SK-N-SH (cell line): Measurements from ENCODE around the gene MPZ. TPM values are rescaled to one million over a fixed set of nuclear protein-coding genes. Genes with fewer than 3 reads are reported as not detected.

Experiments used
- CTCF ChIA-PET: fragments of 300-600, 350-600 bp; formaldehyde crosslinking; extraction: SDS; loops from one replicate; lab custom pipeline; 2021; lab: Yijun Ruan, JAX
- POLR2A ChIA-PET: fragments of 350-600 bp; sonication (Branson Sonifier 250); formaldehyde crosslinking; extraction: SDS; loops from one replicate; lab custom pipeline; 2020; ENCODE audit warnings: antibody characterized with exemption, inconsistent platforms; lab: Yijun Ruan, JAX
- DNase-seq: peaks from one replicate; pipeline ENCODE4 v3.0.0; 2012
- H2AFZ ChIP-seq: fragments of 200-600 bp; sonication (generic); 2 replicates; pipeline ENCODE4 v1.8.1; 2016; ENCODE audit warnings: antibody characterized with exemption, mild to moderate bottlenecking, low read depth
- H3F3A ChIP-seq: fragments of 200-600 bp; sonication (generic); replicated peaks from 2 replicates; pipeline ENCODE3; 2016; ENCODE audit warnings: antibody characterized with exemption, mild to moderate bottlenecking; ENCODE audit not compliant: insufficient read depth
- H3K27ac ChIP-seq, 2 experiments: fragments of 200-500 bp in 1 of 2; fragments of 200-600 bp in 1 of 2; sonication (Bioruptor generic) in 1 of 2; sonication (generic), shearing (Covaris generic) in 1 of 2; 2 replicates each; pipeline versions ENCODE4 v1.5.1 to v1.6.1; 2014 to 2016; ENCODE audit warnings: low read depth in 2 of 2, inconsistent platforms in 1 of 2, low read length in 1 of 2, mild to moderate bottlenecking in 1 of 2, mixed read lengths in 1 of 2
- H3K27me3 ChIP-seq: fragments of 200-600 bp; sonication (generic), shearing (Covaris generic); 2 replicates; pipeline ENCODE4 v1.6.1; 2016; ENCODE audit warnings: mixed run types; ENCODE audit not compliant: insufficient read depth
- H3K36me3 ChIP-seq, 2 experiments: fragments of 200-500 bp in 1 of 2; fragments of 200-600 bp in 1 of 2; sonication (Bioruptor generic) in 1 of 2; sonication (generic) in 1 of 2; replicated peaks in 1 of 2; 2 replicates each; pipeline versions ENCODE3 to v1.5.1; 2014 to 2016; ENCODE audit warnings: low read length in 1 of 2, mild to moderate bottlenecking in 1 of 2; ENCODE audit not compliant: insufficient read depth in 2 of 2, control insufficient read depth in 1 of 2
- H3K4me1 ChIP-seq, 2 experiments: fragments of 200-500 bp in 1 of 2; fragments of 200-600 bp in 1 of 2; sonication (Bioruptor generic) in 1 of 2; sonication (generic), shearing (Covaris generic) in 1 of 2; 2 replicates each; pipeline versions ENCODE4 v1.5.1 to v1.6.1; 2014 to 2016; ENCODE audit warnings: low read depth in 1 of 2, low read length in 1 of 2, mixed run types in 1 of 2; ENCODE audit not compliant: insufficient read depth in 2 of 2, control insufficient read depth in 1 of 2
- H3K4me2 ChIP-seq: fragments of 200-600 bp; sonication (generic), shearing (Covaris generic); 2 replicates; pipeline ENCODE4 v1.6.1; 2017; ENCODE audit warnings: mixed run types
- H3K4me3 ChIP-seq, 2 experiments: fragments of 200-500 bp in 1 of 2; fragments of 200-600 bp in 1 of 2; sonication (Bioruptor generic) in 1 of 2; sonication (generic), shearing (Covaris generic) in 1 of 2; 2 replicates each; pipeline versions ENCODE4 v1.5.1 to v1.8.1; 2014 to 2016; ENCODE audit warnings: low read depth in 2 of 2, inconsistent platforms in 1 of 2, low read length in 1 of 2, mild to moderate bottlenecking in 1 of 2, mixed read lengths in 1 of 2, moderate library complexity in 1 of 2
- H3K79me2 ChIP-seq: fragments of 200-600 bp; sonication (generic); 2 replicates; pipeline ENCODE4 v1.8.1; 2017; ENCODE audit warnings: mild to moderate bottlenecking; ENCODE audit not compliant: insufficient read depth
- H3K9ac ChIP-seq: fragments of 200-600 bp; sonication (generic); 2 replicates; pipeline ENCODE4 v1.6.1; 2017; ENCODE audit warnings: mixed run types
- H3K9me2 ChIP-seq: fragments of 200-600 bp; sonication (generic); 2 replicates; pipeline ENCODE4 v1.6.1; 2017; ENCODE audit warnings: mixed run types
- H3K9me3 ChIP-seq: fragments of 200-600 bp; sonication (generic); 2 replicates; pipeline ENCODE4 v1.6.1; 2017; ENCODE audit warnings: mixed run types, mild to moderate bottlenecking, moderate library complexity
- H4K20me1 ChIP-seq: fragments of 200-600 bp; sonication (generic); 2 replicates; pipeline ENCODE4 v1.6.1; 2017; ENCODE audit warnings: mild to moderate bottlenecking, mixed run types; ENCODE audit not compliant: insufficient read depth
- CHD2 ChIP-seq: fragments of 150-350 bp; IDR thresholded peaks from 2 replicates; pipeline ENCODE4 v1.6.1; 2018; ENCODE audit warnings: low read length; ENCODE audit not compliant: partially characterized antibody
- ELF1 ChIP-seq: IDR thresholded peaks from 2 replicates; pipeline ENCODE4 v1.4.0; 2012
- GABPA ChIP-seq: IDR thresholded peaks from 2 replicates; pipeline ENCODE4 v1.4.0; 2012; ENCODE audit warnings: low read depth, mild to moderate bottlenecking
- GATA2 ChIP-seq: sonication (generic); formaldehyde crosslinking; IDR thresholded peaks from 2 replicates; pipeline ENCODE4 v1.5.0; 2020; ENCODE audit warnings: mild to moderate bottlenecking, missing genetic modification reagents
- IRF3 ChIP-seq: fragments of 150-350 bp; IDR thresholded peaks from 2 replicates; pipeline ENCODE4 v1.6.1; 2016; ENCODE audit warnings: mild to moderate bottlenecking, low read depth, low read length
- MEF2A ChIP-seq: IDR thresholded peaks from 2 replicates; pipeline ENCODE4 v1.4.0; 2012; ENCODE audit warnings: low read depth, borderline replicate concordance
- NFIC ChIP-seq: IDR thresholded peaks from 2 replicates; pipeline ENCODE4 v1.4.0; 2012; ENCODE audit warnings: borderline replicate concordance
- NRF1 ChIP-seq: IDR thresholded peaks from 2 replicates; pipeline ENCODE4 v1.6.1; 2012; ENCODE audit warnings: low read depth, mild to moderate bottlenecking, low read length
- RFX5 ChIP-seq: IDR thresholded peaks from 2 replicates; pipeline ENCODE4 v1.6.1; 2012; ENCODE audit warnings: mild to moderate bottlenecking, improper control_type of control experiment, low read length
- SIN3A ChIP-seq: IDR thresholded peaks from 2 replicates; pipeline ENCODE4 v1.6.1; 2012; ENCODE audit warnings: low read depth, mild to moderate bottlenecking, low read length, moderate library complexity, borderline replicate concordance
- TEAD4 ChIP-seq: IDR thresholded peaks from 2 replicates; pipeline ENCODE4 v1.4.0; 2012; ENCODE audit warnings: mild to moderate bottlenecking, borderline replicate concordance; ENCODE audit not compliant: insufficient read depth
- YY1 ChIP-seq: IDR thresholded peaks from 2 replicates; pipeline ENCODE4 v1.4.0; 2012; ENCODE audit warnings: low read depth, mild to moderate bottlenecking
- WGBS: methylation state at CpG from one replicate; pipeline ENCODE4 v1.1.6; 2017; ENCODE audit warnings: low lambda C conversion rate; 5-methylcytosine and 5-hydroxymethylcytosine counted together
- polyA plus RNA-seq, 3 experiments: library from polyadenylated mRNA; depleted of rRNA; stranded (reverse); fragments of >200 nt; gene quantifications; 2 replicates each; pipeline ENCODE4 v1.2.3, GENCODE V29; 2012
- TF ChIP-seq, protein P1 (sequence below): IDR thresholded peaks from 2 replicates; pipeline ENCODE4 v1.6.1; 2012; ENCODE audit warnings: mild to moderate bottlenecking, low read depth, low read length, moderate library complexity

Gene MPZ
- polyA plus RNA-seq, 1 of the 3 experiments (the other 2 are of a cell fraction), result 2.4 TPM

DNA sequence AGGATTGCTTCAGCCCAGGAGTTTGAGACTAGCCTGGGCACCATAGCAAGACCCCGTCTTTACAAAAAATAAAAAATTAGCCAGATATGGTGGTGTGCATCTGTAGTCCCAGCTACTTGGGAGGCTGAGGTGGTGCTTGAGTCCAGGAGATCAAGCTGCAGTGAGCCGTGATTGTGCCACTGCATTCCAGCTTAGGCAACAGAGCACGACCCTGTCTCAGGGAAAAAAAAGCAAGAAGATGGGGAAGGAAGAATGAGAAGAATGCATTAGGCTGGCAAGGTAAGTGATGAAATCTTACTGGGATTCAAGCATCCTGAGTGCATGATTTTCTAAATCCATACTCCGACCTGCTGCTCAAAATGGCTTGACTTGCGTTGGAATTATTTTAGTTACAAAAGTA is 44.5 kb downstream of the MPZ start:
- TF ChIP-seq NRF1, result no peak
- TF ChIP-seq, protein P1, sequence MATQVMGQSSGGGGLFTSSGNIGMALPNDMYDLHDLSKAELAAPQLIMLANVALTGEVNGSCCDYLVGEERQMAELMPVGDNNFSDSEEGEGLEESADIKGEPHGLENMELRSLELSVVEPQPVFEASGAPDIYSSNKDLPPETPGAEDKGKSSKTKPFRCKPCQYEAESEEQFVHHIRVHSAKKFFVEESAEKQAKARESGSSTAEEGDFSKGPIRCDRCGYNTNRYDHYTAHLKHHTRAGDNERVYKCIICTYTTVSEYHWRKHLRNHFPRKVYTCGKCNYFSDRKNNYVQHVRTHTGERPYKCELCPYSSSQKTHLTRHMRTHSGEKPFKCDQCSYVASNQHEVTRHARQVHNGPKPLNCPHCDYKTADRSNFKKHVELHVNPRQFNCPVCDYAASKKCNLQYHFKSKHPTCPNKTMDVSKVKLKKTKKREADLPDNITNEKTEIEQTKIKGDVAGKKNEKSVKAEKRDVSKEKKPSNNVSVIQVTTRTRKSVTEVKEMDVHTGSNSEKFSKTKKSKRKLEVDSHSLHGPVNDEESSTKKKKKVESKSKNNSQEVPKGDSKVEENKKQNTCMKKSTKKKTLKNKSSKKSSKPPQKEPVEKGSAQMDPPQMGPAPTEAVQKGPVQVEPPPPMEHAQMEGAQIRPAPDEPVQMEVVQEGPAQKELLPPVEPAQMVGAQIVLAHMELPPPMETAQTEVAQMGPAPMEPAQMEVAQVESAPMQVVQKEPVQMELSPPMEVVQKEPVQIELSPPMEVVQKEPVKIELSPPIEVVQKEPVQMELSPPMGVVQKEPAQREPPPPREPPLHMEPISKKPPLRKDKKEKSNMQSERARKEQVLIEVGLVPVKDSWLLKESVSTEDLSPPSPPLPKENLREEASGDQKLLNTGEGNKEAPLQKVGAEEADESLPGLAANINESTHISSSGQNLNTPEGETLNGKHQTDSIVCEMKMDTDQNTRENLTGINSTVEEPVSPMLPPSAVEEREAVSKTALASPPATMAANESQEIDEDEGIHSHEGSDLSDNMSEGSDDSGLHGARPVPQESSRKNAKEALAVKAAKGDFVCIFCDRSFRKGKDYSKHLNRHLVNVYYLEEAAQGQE, result no peak
- TF ChIP-seq GATA2 (CRISPR knock-in tag), result no peak
- no peak for TF ChIP-seq IRF3
- TF ChIP-seq YY1, result no peak
- no peak for TF ChIP-seq SIN3A
- TF ChIP-seq CHD2, result no peak
- no peak for TF ChIP-seq TEAD4
- no peak for TF ChIP-seq ELF1
- no peak for TF ChIP-seq MEF2A
- TF ChIP-seq NFIC, result no peak
- no peak for TF ChIP-seq GABPA
- TF ChIP-seq RFX5, result no peak
- H3K4me1 ChIP-seq, result peaks cover 0 to 12% of the 10 kb centered on the region in 2 experiments; a peak in 2 of 4 replicates
- H3K4me2 ChIP-seq, result no peak overlapping the region
- H3K4me3 ChIP-seq, result no peak overlapping the region
- no peaks in the 10 kb centered on the region for H3K79me2 ChIP-seq
- H3K9me3 ChIP-seq, result no peaks in the 10 kb centered on the region
- no peak overlapping the region for H2AFZ ChIP-seq
- WGBS, result 61% methylated on average over 5 of the region's 5 CpGs
- H3K27ac ChIP-seq, result no peak overlapping the region
- CTCF ChIA-PET, result interaction anchor here (1.8 kb wide), 1 partner anchor 25 kb away, joined by 8 read pairs; no protein-coding TSS in a partner anchor
- H3K9ac ChIP-seq, result no peak overlapping the region
- H3K36me3 ChIP-seq, result no peaks in the 10 kb centered on the region
- no peaks in the 10 kb centered on the region for H3F3A ChIP-seq
- no peaks in the 10 kb centered on the region for H4K20me1 ChIP-seq
- POLR2A ChIA-PET, result no interaction called here
- peaks cover 12% of the 10 kb centered on the region; the same call in 1 of the 2 replicates for H3K27me3 ChIP-seq
- DNase-seq, result no peak
- H3K9me2 ChIP-seq, result no peaks in the 10 kb centered on the region
